Measurements from ENCODE around the gene SNX1. TPM values are rescaled to one million over a fixed set of nuclear protein-coding genes. Genes with fewer than 3 reads are reported as not detected.

The SNX1 gene
- total RNA-seq, 2 donors from 2014 or later: 91.3 to 126 TPM

DNA sequence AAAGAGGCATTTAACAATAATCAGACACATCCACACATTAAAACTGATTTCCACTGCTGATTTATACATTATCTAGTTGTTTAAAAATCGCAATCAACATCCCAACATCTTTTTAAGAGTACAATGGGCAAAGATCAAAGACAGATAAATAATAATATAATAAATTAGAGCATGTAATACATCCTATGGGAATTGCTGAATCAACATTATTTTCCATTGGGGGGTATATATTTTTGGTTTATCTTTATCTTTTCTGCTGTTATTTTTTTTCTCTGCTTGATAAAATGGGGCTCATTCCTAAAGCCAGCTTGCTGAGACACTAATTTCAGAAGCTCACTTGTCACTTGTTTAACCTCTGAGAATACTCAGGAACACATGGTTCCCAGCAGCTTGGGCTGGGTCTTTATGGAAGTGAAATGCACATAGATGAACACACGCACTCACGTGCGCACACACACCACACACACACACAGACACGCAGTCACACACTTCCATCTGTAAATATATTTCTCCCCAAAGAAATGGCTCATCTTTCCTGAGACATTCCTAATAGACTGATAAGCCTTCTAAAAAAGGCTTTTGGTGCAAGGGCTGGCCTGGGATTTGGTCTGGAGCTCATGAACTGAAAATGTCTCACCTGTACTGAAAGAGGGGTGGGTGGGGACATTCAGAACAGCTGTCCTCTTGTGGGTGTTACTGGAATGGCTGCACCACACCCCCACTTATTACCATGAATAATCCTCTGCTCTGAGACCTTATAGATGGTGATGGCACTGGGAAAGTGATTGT, 70.5 kb downstream of the SNX1 start:
- Mint-ChIP-seq H3K27me3 (no peaks in the 10 kb centered on the region), H3K36me3 (ENCODE audit: low read depth) (peaks cover 24% of the 10 kb centered on the region), H3K4me1 (peaks cover 27% of the 10 kb centered on the region), H3K27ac (peak overlapping the region; percentile 91), H3K9me3 (no peaks in the 10 kb centered on the region), H3K4me3 (peak overlapping the region; percentile 60)
- ATAC-seq (replicated peaks): no peak

DNA sequence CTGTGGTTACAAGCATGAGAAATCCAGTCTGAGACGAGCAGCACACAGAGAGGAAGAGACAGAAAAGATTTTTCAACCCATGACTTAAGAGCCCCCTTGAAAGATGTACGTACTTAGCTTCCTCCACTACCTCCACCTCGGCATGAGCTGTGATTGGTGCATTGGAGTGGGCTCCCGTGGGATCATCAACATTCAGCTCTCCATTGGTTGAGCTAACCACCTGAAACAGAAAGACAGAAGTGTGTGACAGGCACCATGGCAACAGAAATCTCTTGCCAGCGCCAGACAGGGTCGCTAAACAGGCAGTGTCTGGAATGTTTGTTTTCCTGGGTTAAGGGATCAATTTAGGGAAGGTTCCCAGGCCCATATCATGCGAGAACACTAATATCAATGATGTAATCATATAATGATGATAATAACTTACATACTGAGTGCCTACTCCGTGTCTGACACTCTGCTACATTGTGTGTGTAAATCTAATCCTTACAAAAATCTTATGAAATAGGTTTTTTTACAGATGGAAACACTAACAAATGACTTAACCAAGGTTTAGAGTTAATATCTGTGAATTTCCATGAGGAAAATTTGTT, 84.5 kb downstream of the SNX1 start:
- Mint-ChIP-seq H3K36me3 (ENCODE audit: low read depth) (peaks cover 83% of the 10 kb centered on the region), H3K9me3 (no peaks in the 10 kb centered on the region), H3K27me3 (no peaks in the 10 kb centered on the region), H3K27ac (no peak overlapping the region), H3K4me3 (no peak overlapping the region), H3K4me1 (no peaks in the 10 kb centered on the region)
- no peak for ATAC-seq (replicated peaks)

DNA sequence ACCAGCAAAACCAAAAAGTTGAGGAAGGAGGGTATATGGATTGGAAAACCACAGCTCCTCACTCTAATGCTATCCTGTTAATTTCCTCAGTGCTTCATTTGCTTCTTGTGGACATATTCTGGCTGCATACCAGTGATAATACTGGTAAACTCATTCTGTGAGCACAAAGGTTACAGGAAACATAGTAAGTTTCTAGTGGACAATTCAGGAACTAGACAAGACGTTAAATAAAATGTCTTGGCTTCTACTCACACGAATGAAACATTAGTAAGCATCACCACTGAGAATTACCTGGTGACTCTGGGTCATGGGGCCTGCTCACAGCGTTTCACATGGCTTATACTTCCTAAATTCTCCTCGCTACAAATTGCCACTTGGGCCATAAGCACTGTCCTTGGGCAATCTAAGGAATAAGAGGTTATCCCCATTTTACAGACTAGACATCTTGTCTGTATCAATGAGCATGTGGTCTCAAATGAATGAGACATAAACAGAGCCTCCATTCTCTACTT, 87.1 kb downstream of the SNX1 start:
- ATAC-seq (replicated peaks): no peak
- Mint-ChIP-seq H3K27me3 (no peaks in the 10 kb centered on the region), H3K27ac (no peak overlapping the region), H3K36me3 (ENCODE audit: low read depth) (peaks cover 76% of the 10 kb centered on the region), H3K4me3 (no peak overlapping the region), H3K4me1 (no peaks in the 10 kb centered on the region), H3K9me3 (no peaks in the 10 kb centered on the region)

DNA sequence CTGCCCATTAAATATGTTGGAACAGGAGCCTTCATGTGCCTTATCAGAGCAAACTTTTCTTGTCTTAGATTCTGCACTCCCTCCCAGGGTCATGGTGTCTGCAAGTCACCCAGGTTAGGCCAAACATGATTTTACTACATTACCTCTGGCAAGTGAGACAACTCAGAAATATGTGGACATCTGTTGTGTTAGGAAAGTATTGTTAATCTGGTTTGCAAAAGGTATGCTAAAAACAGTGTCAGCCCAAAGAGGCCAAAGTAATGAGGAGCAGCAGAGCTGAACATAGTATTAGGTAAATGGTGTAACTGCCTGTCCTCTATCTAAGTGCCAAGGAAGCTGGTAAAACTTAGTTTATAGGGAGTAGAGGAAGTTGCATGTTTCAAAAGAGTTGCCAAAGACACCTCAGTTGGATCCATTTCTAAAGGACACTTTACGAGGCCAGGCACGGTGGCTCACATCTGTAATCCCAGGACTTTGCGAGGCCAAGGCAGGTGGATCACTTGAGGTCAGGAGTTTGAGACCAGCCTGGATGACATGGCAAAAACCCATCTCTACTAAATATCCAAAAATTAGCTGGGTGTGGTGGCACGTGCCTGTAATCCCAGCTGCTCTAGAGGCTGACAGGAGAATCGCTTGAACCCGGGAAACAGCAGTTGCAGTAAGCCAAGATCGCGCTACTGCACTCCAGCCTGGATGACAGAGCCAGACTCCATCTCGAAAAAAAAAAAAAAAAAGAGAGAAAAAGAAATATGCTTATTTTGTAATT, 89.5 kb downstream of the SNX1 start:
- Mint-ChIP-seq H3K36me3 (ENCODE audit: low read depth) (peaks cover 76% of the 10 kb centered on the region), H3K27ac (no peak overlapping the region), H3K27me3 (no peaks in the 10 kb centered on the region), H3K9me3 (no peaks in the 10 kb centered on the region), H3K4me1 (peaks cover 4% of the 10 kb centered on the region), H3K4me3 (no peak overlapping the region)
- ATAC-seq (replicated peaks): no peak

DNA sequence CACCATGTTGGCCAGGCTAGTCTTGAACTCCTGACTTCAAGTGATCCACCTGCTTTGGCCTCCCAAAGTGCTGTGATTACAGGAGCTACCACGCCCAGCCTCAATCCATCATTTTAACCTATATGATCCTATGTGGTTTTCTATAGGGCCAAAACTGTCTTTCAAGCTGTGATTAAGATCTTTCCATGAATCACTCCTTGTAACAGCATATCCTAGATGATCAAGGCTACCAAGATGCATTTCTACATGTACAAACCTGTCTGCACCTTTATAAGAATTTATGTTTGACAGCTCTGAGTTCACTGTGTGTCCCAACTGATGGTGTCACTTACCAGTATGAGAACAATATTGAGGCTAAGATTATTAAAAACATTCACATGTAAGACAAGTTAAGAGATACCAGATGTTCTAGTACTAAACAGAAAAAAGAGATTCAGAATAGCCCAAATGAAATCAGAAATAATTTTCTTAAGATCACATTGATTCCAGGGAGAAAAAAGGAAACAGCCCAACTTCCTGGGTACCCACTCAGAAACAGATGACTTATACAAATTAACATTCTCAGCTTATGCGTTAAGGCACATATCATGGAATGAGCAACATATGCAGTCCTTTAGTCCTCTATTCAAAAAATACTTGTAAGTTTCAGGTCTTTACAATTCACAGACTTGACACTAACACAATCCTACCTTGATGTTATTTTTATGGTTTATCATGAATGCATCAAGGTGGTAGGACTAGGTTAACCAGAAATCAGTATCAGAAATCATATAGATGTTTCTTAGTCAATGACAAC, 91.8 kb downstream of the SNX1 start:
- no peaks in the 10 kb centered on the region for H3K9me3 Mint-ChIP-seq
- peak overlapping the region; percentile 90 for H3K27ac Mint-ChIP-seq
- H3K27me3 Mint-ChIP-seq: no peaks in the 10 kb centered on the region
- H3K4me1 Mint-ChIP-seq: peaks cover 4% of the 10 kb centered on the region
- peak; percentile 51 for ATAC-seq (replicated peaks)
- H3K36me3 Mint-ChIP-seq (ENCODE audit: low read depth): peaks cover 53% of the 10 kb centered on the region
- H3K4me3 Mint-ChIP-seq: peak overlapping the region; percentile 62

Other genes starting within 250 kb of the SNX1 start
- 10 to 100 TPM in 1 of 2 donors, under 1 TPM in 1; 0.82 to 10.6 TPM for gene DAPK2, start 49.5 kb upstream of the SNX1 start, total RNA-seq
- 10 to 100 TPM; 71.7 to 99.1 TPM for gene CIAO2A, start 2.1 kb upstream of the SNX1 start, total RNA-seq
- under 1 TPM; 0.26 to 0.77 TPM for gene SNX22, start 55.7 kb downstream of the SNX1 start, total RNA-seq
- 100 to 1,000 TPM; 194 to 363 TPM for gene PPIB, start 67.0 kb downstream of the SNX1 start, total RNA-seq

All from activated T-helper 17 cell treated with anti-CD3 and anti-CD28 coated beads, Interleukin-2, amount 50 U/mL, for 72 hours (primary cell).